NCI-H748 (cell line): ENCODE results near the gene PHEX.

Experiments
- DNase-seq: peaks from one replicate; lab custom pipeline; 2025; ENCODE audit not compliant: unreplicated experiment; lab: John Stamatoyannopoulos, UW

The PHEX gene

DNA sequence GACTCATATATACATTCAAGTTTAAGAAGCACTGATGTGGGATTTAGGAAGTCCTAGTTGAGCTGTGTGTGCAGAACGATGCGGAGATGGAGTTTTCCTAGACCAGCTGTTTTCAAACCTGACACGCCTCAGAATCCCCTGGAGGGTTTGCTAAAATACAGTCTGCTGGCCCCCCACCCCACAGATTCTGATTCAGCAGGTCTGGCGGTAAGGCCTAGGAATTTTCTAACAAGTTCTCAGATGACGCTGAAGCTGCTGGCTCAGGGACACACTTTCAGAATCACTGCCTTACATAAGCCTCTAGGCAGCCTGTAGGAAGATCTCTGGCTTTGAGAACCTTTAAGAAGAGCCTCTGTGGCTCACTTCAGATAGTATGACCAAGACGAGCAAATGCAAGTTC, 73.1 kb downstream of the PHEX start:
- DNase-seq, result no peak

DNA sequence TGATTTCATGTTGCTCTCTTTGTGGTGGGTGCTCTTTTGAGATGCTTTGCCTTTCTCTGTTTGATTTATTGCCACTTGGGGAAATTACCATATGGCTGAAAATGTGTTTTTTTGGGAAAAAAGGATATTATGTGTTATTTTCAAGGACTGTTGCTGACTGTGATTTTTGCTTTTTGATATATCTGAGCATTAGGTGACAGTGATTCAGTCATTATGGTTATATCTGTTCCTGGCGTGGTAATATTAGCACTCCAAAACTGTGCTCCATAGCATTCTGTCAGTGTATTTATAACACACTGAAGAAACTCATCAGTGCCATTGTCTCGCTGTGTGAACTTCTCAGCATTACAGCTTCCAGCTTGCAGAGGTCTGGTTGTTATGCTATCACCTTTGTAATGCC, 73.8 kb downstream of the PHEX start:
- no peak for DNase-seq

DNA sequence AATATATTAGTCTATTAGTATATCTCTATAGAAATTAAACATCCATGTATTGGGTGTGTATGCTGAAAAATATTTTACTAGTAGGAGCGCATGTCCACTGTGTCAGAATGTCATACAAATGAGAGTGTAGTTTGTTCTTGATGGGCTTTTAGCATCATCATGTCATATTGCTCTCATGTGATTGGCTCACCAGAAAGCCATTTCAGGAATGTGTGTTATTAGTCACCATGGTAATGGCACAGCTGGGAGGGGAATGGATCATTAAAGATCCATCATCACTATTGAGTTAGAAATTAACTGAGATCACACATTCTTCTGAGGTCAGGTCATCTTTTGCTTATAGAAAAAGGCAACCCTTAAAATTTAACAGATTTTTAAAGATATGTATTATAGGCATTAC, 77.3 kb downstream of the PHEX start:
- DNase-seq, result peak; percentile 64

GRCh38 chrX:22110729-22111494, 78.8 kb downstream of the PHEX start:
- no peak for DNase-seq

DNA sequence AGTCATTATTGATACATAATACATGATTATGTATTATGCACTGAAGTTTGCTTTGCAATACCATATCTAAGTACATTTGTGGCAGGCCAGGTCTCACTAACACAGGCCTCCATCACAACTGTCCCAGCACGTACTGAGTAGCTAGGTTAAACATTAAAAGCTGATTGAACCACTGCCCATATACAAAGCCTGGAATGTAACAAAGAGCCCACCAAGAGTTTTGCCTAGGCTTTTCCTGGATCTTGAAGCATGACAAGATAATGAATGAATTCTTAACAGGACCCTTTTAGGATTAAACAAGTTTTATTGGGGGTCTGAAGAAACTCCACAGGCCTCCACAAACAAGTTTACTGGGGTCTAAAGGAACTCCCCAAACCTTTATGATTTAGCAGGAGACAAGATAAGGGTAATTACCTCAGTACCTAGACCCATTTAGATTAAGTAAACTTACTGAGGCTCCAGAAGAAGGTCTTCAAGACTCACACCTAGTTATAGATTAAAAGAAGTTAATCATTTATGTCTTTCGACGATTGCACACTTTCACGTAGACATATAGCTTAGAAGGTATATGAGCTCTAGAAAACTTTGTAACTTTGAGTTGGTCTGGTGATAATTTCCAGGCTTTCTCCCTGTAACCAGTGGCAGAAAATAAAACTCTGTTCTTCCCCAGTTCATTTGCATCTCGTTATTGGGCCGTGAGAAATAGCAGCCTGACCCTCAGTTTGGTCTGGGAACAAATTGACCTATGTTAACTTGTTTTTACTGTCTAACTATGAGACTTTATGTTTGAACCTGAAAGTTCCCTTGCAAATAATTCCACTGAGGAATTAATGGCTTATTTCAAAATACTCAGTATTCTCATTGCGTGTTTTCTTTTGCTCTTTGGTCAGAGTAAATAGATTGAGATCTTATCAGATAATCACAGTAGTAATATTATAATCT, 84.8 kb downstream of the PHEX start:
- no peak for DNase-seq

- no peak for DNase-seq
These were observed 85.5 kb downstream of the PHEX start for GRCh38 chrX:22117633-22118032.

DNA sequence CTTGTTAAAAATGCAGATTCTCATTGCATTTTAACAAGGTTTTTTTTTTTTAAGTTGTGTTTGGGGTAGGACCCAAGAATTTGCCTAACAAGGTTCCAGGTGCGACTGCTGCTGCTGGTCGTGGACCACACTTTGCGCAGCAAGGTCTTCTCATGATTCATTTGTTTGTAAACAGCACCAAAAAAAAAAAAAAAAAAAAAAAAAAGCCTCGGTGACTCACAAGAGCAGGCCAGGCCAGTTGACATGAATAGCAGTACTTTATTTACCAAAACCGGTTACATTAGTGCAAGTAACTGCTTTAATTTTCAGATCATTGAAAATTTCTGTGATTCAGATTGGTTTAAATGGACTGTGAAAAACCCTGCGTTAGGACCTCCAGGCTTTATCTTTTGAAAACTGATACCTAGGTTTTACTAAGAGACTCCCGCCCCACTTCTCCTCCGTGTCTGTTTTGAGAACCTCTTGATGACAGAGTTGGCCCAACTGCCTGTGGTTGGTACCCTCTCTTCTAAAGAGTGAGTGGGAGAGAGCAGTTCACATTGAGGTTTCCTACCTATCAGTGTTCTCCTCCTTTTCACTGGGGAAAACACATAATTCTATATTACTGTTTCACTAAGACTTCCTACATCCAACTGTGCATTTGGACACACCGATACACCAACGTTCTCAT, 86.2 kb downstream of the PHEX start:
- DNase-seq, result no peak

DNA sequence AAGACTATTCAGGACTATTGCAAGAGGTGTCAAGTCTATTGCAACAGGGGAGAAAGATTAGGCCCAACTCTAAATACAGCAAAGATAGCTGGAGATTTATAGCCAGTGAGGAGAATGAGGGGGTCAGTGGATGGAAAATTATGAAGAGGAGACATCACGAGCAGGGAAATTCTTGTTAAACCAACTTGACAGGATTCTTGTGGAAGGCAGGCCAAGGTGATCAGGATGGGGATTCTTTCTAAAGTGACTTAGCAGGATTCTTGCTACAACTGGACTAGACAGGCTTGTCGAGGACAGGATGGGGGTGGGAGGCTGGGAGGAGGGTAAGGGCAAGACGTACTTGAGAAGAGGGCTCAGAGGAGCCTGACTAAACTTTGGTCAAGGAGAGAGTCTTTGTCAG, 89.0 kb downstream of the PHEX start:
- no peak for DNase-seq

DNA sequence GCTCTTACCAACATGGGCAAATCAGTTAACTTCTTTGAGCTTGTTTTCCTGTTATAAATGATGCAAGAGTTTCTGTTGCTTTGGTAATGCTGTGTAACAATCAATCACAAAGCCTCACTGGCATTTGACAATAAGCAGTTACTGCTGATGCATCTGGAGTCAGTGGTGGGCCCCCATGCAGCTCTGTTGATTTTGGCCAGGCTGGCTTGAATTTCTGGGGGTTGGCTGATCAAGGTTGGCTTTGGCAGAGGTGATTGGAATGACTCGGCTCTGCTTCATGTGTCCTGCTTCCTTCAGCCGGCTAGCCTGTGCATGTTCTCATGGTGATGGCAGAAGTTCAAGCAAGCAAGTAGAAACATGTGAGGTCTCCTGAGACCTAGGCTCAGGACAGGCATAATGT, 90.4 kb downstream of the PHEX start:
- DNase-seq, result no peak

GRCh38 chrX:22124098-22124497, 92.0 kb downstream of the PHEX start:
- DNase-seq, result no peak

GRCh38 chrX:22125481-22125880, 93.4 kb downstream of the PHEX start:
- no peak for DNase-seq

DNA sequence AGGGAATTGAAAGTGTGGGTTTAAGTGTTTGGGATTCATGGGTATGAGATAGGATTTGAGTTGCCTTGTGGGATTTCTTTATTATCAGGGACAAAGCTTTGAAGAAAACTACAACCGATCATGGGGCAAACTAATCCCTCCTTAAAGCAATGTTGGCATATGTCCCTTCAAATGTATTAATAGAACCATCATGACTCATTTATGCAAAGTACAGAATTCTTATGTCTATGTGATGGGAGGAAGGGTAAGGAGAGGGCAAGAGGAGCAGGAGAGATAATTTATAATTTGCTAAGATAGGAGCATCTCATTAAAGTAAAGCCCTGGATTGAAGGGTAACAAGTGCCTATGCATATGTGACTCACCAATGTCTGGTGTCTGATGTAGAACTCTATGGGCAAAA, 94.2 kb downstream of the PHEX start:
- no peak for DNase-seq

GRCh38 chrX:22128961-22129360, 96.8 kb downstream of the PHEX start:
- DNase-seq, result no peak

DNA sequence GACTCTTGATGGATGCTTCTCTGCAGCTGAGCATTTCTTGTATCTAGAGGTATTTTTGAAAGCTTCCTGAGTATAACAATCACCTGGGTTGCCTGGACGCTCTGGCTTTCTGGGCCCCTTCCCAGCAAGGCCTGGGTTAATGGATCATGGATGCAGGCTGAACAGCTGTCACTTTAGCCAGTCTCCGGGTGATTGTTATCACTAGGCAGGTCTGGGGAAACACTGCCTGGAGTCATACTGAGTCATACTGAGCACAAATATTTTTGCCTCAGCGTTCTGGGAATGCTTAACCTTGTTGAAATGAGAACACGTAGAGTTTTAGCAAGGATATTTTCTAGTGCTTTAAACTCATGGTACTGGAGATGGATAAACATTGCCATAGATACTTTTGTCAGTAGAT, 102.6 kb downstream of the PHEX start:
- peak; percentile 10 for DNase-seq

DNA sequence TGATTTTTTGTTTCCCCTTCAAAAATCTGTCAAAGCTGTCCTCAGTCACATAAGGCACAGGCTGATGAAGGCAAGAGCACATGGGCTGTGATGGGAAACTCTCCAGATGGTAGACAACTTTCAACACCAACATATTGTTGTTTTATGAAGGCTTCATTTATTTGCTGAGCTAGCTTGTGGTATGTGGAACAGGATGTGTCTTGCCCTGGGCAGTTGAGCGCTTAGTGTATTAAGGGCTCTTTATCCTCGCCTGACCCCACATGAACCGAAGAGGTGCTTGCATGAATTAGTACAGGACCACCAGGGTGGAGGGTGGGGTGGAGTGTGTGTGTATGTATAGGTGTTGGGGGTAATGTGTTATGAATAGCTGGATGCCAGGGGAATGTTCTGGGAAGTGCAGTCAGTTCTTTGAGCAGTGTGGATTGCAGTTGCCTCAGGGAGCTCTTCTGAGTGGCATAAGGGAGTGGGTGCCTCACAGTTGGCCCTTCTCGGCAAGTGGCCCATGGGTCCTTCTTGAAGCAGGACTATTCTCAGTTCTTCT, 103.1 kb downstream of the PHEX start:
- peak; percentile 29 for DNase-seq

GRCh38 chrX:22135994-22136684, 104.0 kb downstream of the PHEX start:
- peak; percentile 72 for DNase-seq

DNA sequence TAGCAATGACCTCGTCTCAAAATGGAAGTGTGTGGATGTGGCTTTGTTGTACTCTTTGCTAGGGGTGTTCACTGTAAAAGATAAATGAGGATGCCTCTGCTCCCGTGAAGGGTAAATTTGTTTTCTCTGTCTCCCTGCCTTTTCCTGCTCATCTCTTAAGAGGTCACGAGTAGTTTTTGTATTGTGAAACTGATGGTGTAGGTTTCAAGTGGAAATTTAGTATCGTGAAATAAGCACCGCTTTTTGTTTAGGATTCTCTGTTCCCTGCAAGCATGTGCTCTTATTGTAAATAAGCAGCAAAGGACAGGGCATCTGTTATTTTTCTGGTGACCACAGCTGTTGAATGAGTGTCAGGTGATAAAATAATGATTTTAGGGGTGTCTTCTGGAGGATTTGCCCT, 104.6 kb downstream of the PHEX start:
- peak; percentile 58 for DNase-seq

GRCh38 chrX:22139822-22140221, 107.7 kb downstream of the PHEX start:
- peak; percentile 79 for DNase-seq

DNA sequence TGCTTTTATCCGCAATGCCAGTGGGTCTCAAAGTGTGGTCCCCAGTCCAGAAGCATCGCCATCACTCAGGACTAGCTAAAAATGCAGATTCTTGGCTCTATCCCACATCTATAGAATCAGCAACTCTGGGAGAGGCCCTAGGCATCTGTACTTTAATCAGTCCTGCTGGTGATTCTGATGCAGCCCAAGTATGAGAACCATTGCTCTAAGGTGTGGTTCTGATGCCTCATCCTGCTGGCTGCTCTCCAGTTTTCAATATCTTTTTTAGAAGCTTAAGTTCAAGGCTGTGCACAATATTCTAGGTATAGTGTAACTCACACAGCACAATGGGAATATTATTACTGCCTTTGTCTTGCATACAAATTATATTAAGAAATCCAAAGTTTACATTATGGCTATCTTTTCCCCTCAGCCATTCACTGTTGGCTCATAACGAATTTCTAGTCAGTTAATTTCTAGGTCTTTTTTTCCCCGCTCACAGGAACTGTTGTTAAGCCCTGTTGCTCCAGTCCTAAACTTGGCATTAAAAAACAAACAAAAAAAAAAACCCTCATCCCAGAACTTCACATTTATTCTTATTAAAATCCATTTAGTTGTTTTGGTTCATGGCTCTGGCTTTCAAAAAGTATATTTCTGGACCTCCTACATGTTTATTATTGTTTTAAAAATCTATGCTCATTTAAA, 109.1 kb downstream of the PHEX start:
- DNase-seq, result no peak

DNA sequence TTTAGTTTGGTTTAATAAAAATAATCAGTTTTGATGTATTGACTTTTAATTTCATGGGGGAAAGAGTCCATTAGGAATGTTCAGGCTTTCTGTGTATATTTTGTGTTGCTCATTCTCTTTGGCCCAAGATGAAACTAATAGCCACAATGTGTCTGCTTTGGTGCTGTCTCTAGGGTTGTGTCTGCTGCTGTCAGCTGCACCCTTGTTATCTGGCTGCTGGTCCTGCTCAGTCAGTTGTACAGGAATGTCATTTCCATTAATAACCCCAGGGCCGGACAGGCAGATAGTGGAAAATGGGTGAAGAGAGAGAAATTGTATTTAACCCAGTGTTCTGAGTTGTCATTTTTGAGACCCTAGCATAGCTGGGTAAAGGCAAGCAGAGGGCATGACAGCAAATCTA, 115.1 kb downstream of the PHEX start:
- no peak for DNase-seq
